ENCODE data around the gene PLAAT4. TPM values are rescaled to one million over a fixed set of nuclear protein-coding genes. Genes with fewer than 3 reads are reported as not detected.

The PLAAT4 gene
- total RNA-seq, 1 experiment from 2014 or later = 1.2 TPM

- no peaks in the 10 kb centered on the region for H3K27me3 Mint-ChIP-seq (ENCODE audit: insufficient read depth, unreplicated experiment)
- BruUV-seq (replicated peaks) = no TSS peak
- Histone ChIP-seq H3K4me1 (no peaks in the 10 kb centered on the region; the same call in 1 of the 2 replicates), H3K36me3 (ENCODE audit: control insufficient read depth, insufficient read depth, low read length) (0 out of 2 replicates have a peak, but pooled peaks cover 2% of the 10 kb centered on the region), H3K4me3 (ENCODE audit: low read depth, low read length) (no peak overlapping the region), H3K9me3 (peaks cover 9% of the 10 kb centered on the region), H3K27me3 (replicated peaks; ENCODE audit: control insufficient read depth, insufficient read depth, low read length) (no peaks in the 10 kb centered on the region)
- CTCF ChIA-PET = no interaction called here
- peaks cover 11% of the 10 kb centered on the region for H3K9me3 Mint-ChIP-seq (ENCODE audit: unreplicated experiment)
- POLR2A ChIA-PET = no interaction called here
- H3K27ac Mint-ChIP-seq (ENCODE audit: unreplicated experiment) = no peak overlapping the region
- peaks cover 37% of the 10 kb centered on the region for H3K36me3 Mint-ChIP-seq (ENCODE audit: insufficient read depth, unreplicated experiment)
- no peak for DNase-seq
- no peak for TF ChIP-seq CTCF (IDR thresholded peaks at IDR 0.05; ENCODE audit: insufficient read depth in 1 of 2, low read depth in 1 of 2, low read length in 1 of 2, severe bottlenecking in 1 of 2, unreplicated experiment in 1 of 2)
- no peak overlapping the region for H3K4me3 Mint-ChIP-seq (ENCODE audit: unreplicated experiment)
- intact Hi-C loops (cut with micrococcal nuclease; ENCODE audit: unreplicated experiment) = no loop called here
- H3K4me1 Mint-ChIP-seq (ENCODE audit: low read depth, unreplicated experiment) = no peaks in the 10 kb centered on the region
Measured at GRCh38 chr11:63586451-63587166, 50.0 kb downstream of the PLAAT4 start.

GRCh38 chr11:63589000-63589399 is 52.4 kb downstream of the PLAAT4 start:
- H3K4me3 Mint-ChIP-seq (ENCODE audit: unreplicated experiment) = no peak overlapping the region
- no peaks in the 10 kb centered on the region for H3K27me3 Mint-ChIP-seq (ENCODE audit: insufficient read depth, unreplicated experiment)
- no peak overlapping the region for H3K27ac Mint-ChIP-seq (ENCODE audit: unreplicated experiment)
- no peaks in the 10 kb centered on the region for H3K27me3 ChIP-seq (replicated peaks; ENCODE audit: control insufficient read depth, insufficient read depth, low read length)
- no TSS peak for BruUV-seq (replicated peaks)
- no peak for DNase-seq
- H3K4me1 Mint-ChIP-seq (ENCODE audit: low read depth, unreplicated experiment) = peaks cover 7% of the 10 kb centered on the region
- ChIA-PET CTCF (interaction anchor here (0.6 kb wide), 1 partner anchor 28 kb away, joined by 10 read pairs; no protein-coding TSS in a partner anchor), POLR2A (no interaction called here)
- H3K4me3 ChIP-seq (ENCODE audit: low read depth, low read length) = no peak overlapping the region
- H3K36me3 ChIP-seq (ENCODE audit: control insufficient read depth, insufficient read depth, low read length) = 0 out of 2 replicates have a peak, but pooled peaks cover 4% of the 10 kb centered on the region
- no peak for TF ChIP-seq CTCF (IDR thresholded peaks at IDR 0.05; ENCODE audit: insufficient read depth in 1 of 2, low read depth in 1 of 2, low read length in 1 of 2, severe bottlenecking in 1 of 2, unreplicated experiment in 1 of 2)
- intact Hi-C loops (cut with micrococcal nuclease; ENCODE audit: unreplicated experiment) = no loop called here
- H3K9me3 Mint-ChIP-seq (ENCODE audit: unreplicated experiment) = no peaks in the 10 kb centered on the region
- no peaks in the 10 kb centered on the region for H3K9me3 ChIP-seq
- no peaks in the 10 kb centered on the region for H3K4me1 ChIP-seq
- H3K36me3 Mint-ChIP-seq (ENCODE audit: insufficient read depth, unreplicated experiment) = peaks cover 18% of the 10 kb centered on the region

GRCh38 chr11:63590024-63590788 is 53.6 kb downstream of the PLAAT4 start:
- POLR2A ChIA-PET = no interaction called here
- TF ChIP-seq CTCF (IDR thresholded peaks at IDR 0.05; ENCODE audit: insufficient read depth in 1 of 2, low read depth in 1 of 2, low read length in 1 of 2, severe bottlenecking in 1 of 2, unreplicated experiment in 1 of 2) = no peak
- H3K36me3 Mint-ChIP-seq (ENCODE audit: insufficient read depth, unreplicated experiment) = peaks cover 18% of the 10 kb centered on the region
- no peak overlapping the region for H3K4me3 ChIP-seq (ENCODE audit: low read depth, low read length)
- BruUV-seq (replicated peaks) = no TSS peak
- H3K9me3 ChIP-seq = no peaks in the 10 kb centered on the region
- H3K27ac Mint-ChIP-seq (ENCODE audit: unreplicated experiment) = no peak overlapping the region
- H3K4me3 Mint-ChIP-seq (ENCODE audit: unreplicated experiment) = no peak overlapping the region
- CTCF ChIA-PET = no interaction called here
- intact Hi-C loops (cut with micrococcal nuclease; ENCODE audit: unreplicated experiment) = no loop called here
- 0 out of 2 replicates have a peak, but pooled peaks cover 4% of the 10 kb centered on the region for H3K36me3 ChIP-seq (ENCODE audit: control insufficient read depth, insufficient read depth, low read length)
- H3K4me1 Mint-ChIP-seq (ENCODE audit: low read depth, unreplicated experiment) = peaks cover 7% of the 10 kb centered on the region
- no peaks in the 10 kb centered on the region for H3K27me3 Mint-ChIP-seq (ENCODE audit: insufficient read depth, unreplicated experiment)
- H3K4me1 ChIP-seq = no peaks in the 10 kb centered on the region
- no peak for DNase-seq
- H3K9me3 Mint-ChIP-seq (ENCODE audit: unreplicated experiment) = no peaks in the 10 kb centered on the region
- H3K27me3 ChIP-seq (replicated peaks; ENCODE audit: control insufficient read depth, insufficient read depth, low read length) = no peaks in the 10 kb centered on the region
